ENCODE measurements around the gene LRCH1.

LRCH1 gene

GRCh38 chr13:46682015-46682414 is 129.0 kb downstream of the LRCH1 start:
- Mint-ChIP-seq H3K27me3 (ENCODE audit: low read depth) (no peaks in the 10 kb centered on the region), H3K4me1 (ENCODE audit: low read depth) (peaks cover 18% of the 10 kb centered on the region), H3K27ac (no peak overlapping the region), H3K4me3 (no peak overlapping the region), H3K36me3 (ENCODE audit: low read depth) (peaks cover 13% of the 10 kb centered on the region), H3K9me3 (no peaks in the 10 kb centered on the region)
- no peak for DNase-seq (ENCODE audit: low spot score)

GRCh38 chr13:46682707-46683106 is 129.7 kb downstream of the LRCH1 start:
- no peaks in the 10 kb centered on the region for H3K9me3 Mint-ChIP-seq
- no peak for DNase-seq (ENCODE audit: low spot score)
- no peak overlapping the region for H3K27ac Mint-ChIP-seq
- peaks cover 21% of the 10 kb centered on the region for H3K4me1 Mint-ChIP-seq (ENCODE audit: low read depth)
- H3K27me3 Mint-ChIP-seq (ENCODE audit: low read depth) = no peaks in the 10 kb centered on the region
- peaks cover 13% of the 10 kb centered on the region for H3K36me3 Mint-ChIP-seq (ENCODE audit: low read depth)
- H3K4me3 Mint-ChIP-seq = no peak overlapping the region

- H3K9me3 Mint-ChIP-seq = no peaks in the 10 kb centered on the region
- no peak for DNase-seq (ENCODE audit: low spot score)
- peaks cover 14% of the 10 kb centered on the region for H3K36me3 Mint-ChIP-seq (ENCODE audit: low read depth)
- peaks cover 21% of the 10 kb centered on the region for H3K4me1 Mint-ChIP-seq (ENCODE audit: low read depth)
- H3K27me3 Mint-ChIP-seq (ENCODE audit: low read depth) = no peaks in the 10 kb centered on the region
- no peak overlapping the region for H3K27ac Mint-ChIP-seq
- H3K4me3 Mint-ChIP-seq = peak overlapping the region; percentile 3
Observed at GRCh38 chr13:46683676-46684260, 130.8 kb downstream of the LRCH1 start.

- Mint-ChIP-seq H3K36me3 (ENCODE audit: low read depth) (peaks cover 14% of the 10 kb centered on the region), H3K4me1 (ENCODE audit: low read depth) (peaks cover 21% of the 10 kb centered on the region), H3K27me3 (ENCODE audit: low read depth) (no peaks in the 10 kb centered on the region), H3K4me3 (peak overlapping the region; percentile 3), H3K9me3 (no peaks in the 10 kb centered on the region), H3K27ac (no peak overlapping the region)
- DNase-seq (ENCODE audit: low spot score) = no peak
Observed at GRCh38 chr13:46684287-46685001, 131.5 kb downstream of the LRCH1 start.

- H3K36me3 Mint-ChIP-seq (ENCODE audit: low read depth) = peaks cover 14% of the 10 kb centered on the region
Observed at GRCh38 chr13:46685006-46685730, 132.2 kb downstream of the LRCH1 start.

GRCh38 chr13:46686171-46686570 is 133.2 kb downstream of the LRCH1 start:
- no peak overlapping the region for H3K27ac Mint-ChIP-seq
- peaks cover 21% of the 10 kb centered on the region for H3K4me1 Mint-ChIP-seq (ENCODE audit: low read depth)
- peaks cover 14% of the 10 kb centered on the region for H3K36me3 Mint-ChIP-seq (ENCODE audit: low read depth)
- no peak overlapping the region for H3K4me3 Mint-ChIP-seq
- no peak for DNase-seq (ENCODE audit: low spot score)
- H3K9me3 Mint-ChIP-seq = no peaks in the 10 kb centered on the region
- H3K27me3 Mint-ChIP-seq (ENCODE audit: low read depth) = no peaks in the 10 kb centered on the region

More at GRCh38 chr13:46685006-46685730, 132.2 kb downstream of the LRCH1 start:
- Mint-ChIP-seq H3K4me1 (ENCODE audit: low read depth) (peaks cover 21% of the 10 kb centered on the region), H3K27ac (no peak overlapping the region), H3K4me3 (no peak overlapping the region), H3K27me3 (ENCODE audit: low read depth) (no peaks in the 10 kb centered on the region), H3K9me3 (no peaks in the 10 kb centered on the region)
- no peak for DNase-seq (ENCODE audit: low spot score)

GRCh38 chr13:46687810-46688209 is 134.8 kb downstream of the LRCH1 start:
- no peak overlapping the region for H3K27ac Mint-ChIP-seq
- DNase-seq (ENCODE audit: low spot score) = no peak

GRCh38 chr13:46688306-46688705 is 135.3 kb downstream of the LRCH1 start:
- peaks cover 21% of the 10 kb centered on the region for H3K4me1 Mint-ChIP-seq (ENCODE audit: low read depth)
- no peak overlapping the region for H3K27ac Mint-ChIP-seq
- H3K4me3 Mint-ChIP-seq = no peak overlapping the region
- H3K36me3 Mint-ChIP-seq (ENCODE audit: low read depth) = peaks cover 18% of the 10 kb centered on the region
- no peaks in the 10 kb centered on the region for H3K9me3 Mint-ChIP-seq
- H3K27me3 Mint-ChIP-seq (ENCODE audit: low read depth) = no peaks in the 10 kb centered on the region
- DNase-seq (ENCODE audit: low spot score) = no peak

More at GRCh38 chr13:46687810-46688209, 134.8 kb downstream of the LRCH1 start:
- Mint-ChIP-seq H3K27me3 (ENCODE audit: low read depth) (no peaks in the 10 kb centered on the region), H3K36me3 (ENCODE audit: low read depth) (peaks cover 19% of the 10 kb centered on the region), H3K4me3 (no peak overlapping the region), H3K9me3 (no peaks in the 10 kb centered on the region), H3K4me1 (ENCODE audit: low read depth) (peaks cover 21% of the 10 kb centered on the region)

GRCh38 chr13:46698014-46698413 is 145.0 kb downstream of the LRCH1 start:
- Mint-ChIP-seq H3K4me1 (ENCODE audit: low read depth) (no peaks in the 10 kb centered on the region), H3K9me3 (no peaks in the 10 kb centered on the region), H3K27me3 (ENCODE audit: low read depth) (no peaks in the 10 kb centered on the region), H3K36me3 (ENCODE audit: low read depth) (peaks cover 29% of the 10 kb centered on the region), H3K27ac (no peak overlapping the region), H3K4me3 (no peak overlapping the region)
- no peak for DNase-seq (ENCODE audit: low spot score)

GRCh38 chr13:46698910-46699460 is 146.0 kb downstream of the LRCH1 start:
- no peak overlapping the region for H3K4me3 Mint-ChIP-seq
- no peak overlapping the region for H3K27ac Mint-ChIP-seq
- no peaks in the 10 kb centered on the region for H3K9me3 Mint-ChIP-seq
- no peaks in the 10 kb centered on the region for H3K4me1 Mint-ChIP-seq (ENCODE audit: low read depth)
- H3K36me3 Mint-ChIP-seq (ENCODE audit: low read depth) = peaks cover 30% of the 10 kb centered on the region
- H3K27me3 Mint-ChIP-seq (ENCODE audit: low read depth) = no peaks in the 10 kb centered on the region
- DNase-seq (ENCODE audit: low spot score) = no peak

- peaks cover 19% of the 10 kb centered on the region for H3K36me3 Mint-ChIP-seq (ENCODE audit: low read depth)
- H3K27ac Mint-ChIP-seq = no peak overlapping the region
- H3K27me3 Mint-ChIP-seq (ENCODE audit: low read depth) = no peaks in the 10 kb centered on the region
- H3K4me1 Mint-ChIP-seq (ENCODE audit: low read depth) = peaks cover 2% of the 10 kb centered on the region
- no peak for DNase-seq (ENCODE audit: low spot score)
- H3K9me3 Mint-ChIP-seq = no peaks in the 10 kb centered on the region
- no peak overlapping the region for H3K4me3 Mint-ChIP-seq
Observed at GRCh38 chr13:46712524-46712923, 159.6 kb downstream of the LRCH1 start.

GRCh38 chr13:46715363-46715762 is 162.4 kb downstream of the LRCH1 start:
- H3K9me3 Mint-ChIP-seq = no peaks in the 10 kb centered on the region
- H3K36me3 Mint-ChIP-seq (ENCODE audit: low read depth) = peaks cover 12% of the 10 kb centered on the region
- H3K4me1 Mint-ChIP-seq (ENCODE audit: low read depth) = peaks cover 2% of the 10 kb centered on the region
- H3K4me3 Mint-ChIP-seq = no peak overlapping the region
- no peak overlapping the region for H3K27ac Mint-ChIP-seq
- no peak for DNase-seq (ENCODE audit: low spot score)
- H3K27me3 Mint-ChIP-seq (ENCODE audit: low read depth) = no peaks in the 10 kb centered on the region

- no peaks in the 10 kb centered on the region for H3K4me1 Mint-ChIP-seq (ENCODE audit: low read depth)
- H3K27me3 Mint-ChIP-seq (ENCODE audit: low read depth) = no peaks in the 10 kb centered on the region
- H3K9me3 Mint-ChIP-seq = no peaks in the 10 kb centered on the region
- H3K27ac Mint-ChIP-seq = no peak overlapping the region
- DNase-seq (ENCODE audit: low spot score) = no peak
- peaks cover 8% of the 10 kb centered on the region for H3K36me3 Mint-ChIP-seq (ENCODE audit: low read depth)
- H3K4me3 Mint-ChIP-seq = no peak overlapping the region
Observed at GRCh38 chr13:46716821-46717220, 163.9 kb downstream of the LRCH1 start.

- DNase-seq (ENCODE audit: low spot score) = no peak
- H3K4me3 Mint-ChIP-seq = no peak overlapping the region
- no peaks in the 10 kb centered on the region for H3K4me1 Mint-ChIP-seq (ENCODE audit: low read depth)
- H3K27me3 Mint-ChIP-seq (ENCODE audit: low read depth) = no peaks in the 10 kb centered on the region
- H3K9me3 Mint-ChIP-seq = no peaks in the 10 kb centered on the region
- no peak overlapping the region for H3K27ac Mint-ChIP-seq
- H3K36me3 Mint-ChIP-seq (ENCODE audit: low read depth) = peaks cover 8% of the 10 kb centered on the region
Observed at GRCh38 chr13:46717275-46717674, 164.3 kb downstream of the LRCH1 start.
